Mesodermal cell (in vitro differentiated cells): ENCODE measurements around the gene ZNF32. TPM values are rescaled to one million over a fixed set of nuclear protein-coding genes. Genes with fewer than 3 reads are reported as not detected.

Experiments
- H3K27ac ChIP-seq: 2 replicates; pipeline ENCODE4 v1.7.0; 2013; ENCODE audit warnings: mild to moderate bottlenecking, low read depth, low read length, moderate library complexity; ENCODE audit not compliant: severe bottlenecking
- H3K36me3 ChIP-seq: 2 replicates; pipeline ENCODE4 v1.7.1; 2013; ENCODE audit warnings: mild to moderate bottlenecking, low read length, moderate library complexity; ENCODE audit not compliant: control insufficient read depth, insufficient read depth
- H3K4me1 ChIP-seq: one replicate; pipeline ENCODE4 v1.7.1; 2013; ENCODE audit warnings: mild to moderate bottlenecking, low read length; ENCODE audit not compliant: insufficient read depth, control insufficient read depth, poor library complexity, severe bottlenecking
- H3K4me3 ChIP-seq: 2 replicates; pipeline ENCODE4 v1.7.0; 2013; ENCODE audit warnings: low read length, control low read depth, mild to moderate bottlenecking; ENCODE audit not compliant: insufficient read depth, poor library complexity, severe bottlenecking; ENCODE audit errors: extremely low read depth
- H3K9me3 ChIP-seq: 2 replicates; pipeline ENCODE4 v1.7.1; 2013; ENCODE audit warnings: mild to moderate bottlenecking, low read length, moderate library complexity; ENCODE audit not compliant: control insufficient read depth
- WGBS, 2 experiments: methylation state at CpG; one replicate each; pipeline ENCODE4 v1.1.5; 2013; ENCODE audit warnings: missing lambda C conversion rate in 2 of 2; ENCODE audit not compliant: insufficient coverage in 2 of 2; 5-methylcytosine and 5-hydroxymethylcytosine counted together
- polyA plus RNA-seq, 2 experiments: library from polyadenylated mRNA; stranded (reverse); fragments of 50-300 nt; gene quantifications; one replicate each; pipeline ENCODE4 v1.2.3, GENCODE V29; 2013

The ZNF32 gene, protein sequence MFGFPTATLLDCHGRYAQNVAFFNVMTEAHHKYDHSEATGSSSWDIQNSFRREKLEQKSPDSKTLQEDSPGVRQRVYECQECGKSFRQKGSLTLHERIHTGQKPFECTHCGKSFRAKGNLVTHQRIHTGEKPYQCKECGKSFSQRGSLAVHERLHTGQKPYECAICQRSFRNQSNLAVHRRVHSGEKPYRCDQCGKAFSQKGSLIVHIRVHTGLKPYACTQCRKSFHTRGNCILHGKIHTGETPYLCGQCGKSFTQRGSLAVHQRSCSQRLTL
- polyA plus RNA-seq (2013, experiment 1 of 2): 31.7 TPM
- 29.9 TPM for polyA plus RNA-seq (2013, experiment 2 of 2)

DNA sequence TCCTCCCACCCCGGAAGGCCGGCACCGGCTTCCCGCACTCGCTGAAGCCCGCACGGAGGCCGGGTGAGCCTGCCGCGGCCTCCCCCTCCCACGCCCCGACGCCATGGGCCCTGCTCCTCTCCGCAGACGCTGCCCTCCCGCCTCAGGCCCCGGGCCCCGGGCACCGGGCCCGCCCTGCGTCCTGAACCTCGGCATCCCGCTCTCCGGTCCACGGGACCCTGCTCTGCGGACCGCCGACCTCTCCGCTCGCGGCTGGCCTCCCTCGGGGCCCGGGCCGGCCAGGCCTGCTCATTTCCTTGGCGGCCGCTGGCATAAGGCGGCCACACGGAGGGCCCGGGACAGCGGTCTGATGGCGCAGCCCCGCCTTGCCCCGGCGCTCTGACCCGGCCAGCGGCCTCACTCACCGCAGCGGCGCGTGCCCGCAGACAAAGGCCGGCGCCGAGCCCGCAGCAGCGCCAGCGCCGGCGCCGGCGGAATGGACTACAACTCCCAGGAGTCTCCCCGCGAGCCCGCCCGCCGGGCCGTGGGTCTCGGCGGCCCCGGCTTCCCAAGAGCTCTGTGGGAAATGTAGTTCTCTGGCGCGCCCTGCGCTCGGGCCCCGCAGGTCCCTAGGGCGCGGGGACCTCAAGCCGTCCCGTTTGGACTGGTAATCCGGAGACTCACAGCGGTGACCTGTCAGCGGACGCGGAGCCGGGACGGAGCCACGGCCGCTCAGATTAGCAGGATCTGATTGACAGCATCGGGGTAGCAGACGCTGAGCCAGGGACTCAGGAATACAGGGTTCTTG lies at the start of gene ZNF32:
ZNF32 (minus strand) TSS at position 484 of the 787 bp plus-strand sequence. CDS start 2,748 bp downstream, outside the sequence.
- Histone ChIP-seq H3K27ac (peak within 1 kb of the TSS; percentile 66), H3K4me3 (peak within 1 kb of the TSS; percentile 65), H3K9me3 (peaks cover 50% of the 10 kb centered on the region), H3K4me1 (no peaks in the 10 kb centered on the region), H3K36me3 (peaks cover 35% of the 10 kb centered on the region)
- WGBS, 2 experiments: 1% methylated on average over 70 to 83 of the region's 90 CpGs

GRCh38 chr10:43698156-43698555 lies 49.5 kb upstream of the ZNF32 start:
- no peak overlapping the region for H3K27ac ChIP-seq
- 87% methylated on average over 6 to 8 of the region's 9 CpGs for whole genome bisulfite sequencing, 2 experiments
- H3K9me3 ChIP-seq: no peaks in the 10 kb centered on the region
- H3K4me3 ChIP-seq: no peak overlapping the region
- H3K4me1 ChIP-seq: no peaks in the 10 kb centered on the region
- H3K36me3 ChIP-seq: no peaks in the 10 kb centered on the region

DNA sequence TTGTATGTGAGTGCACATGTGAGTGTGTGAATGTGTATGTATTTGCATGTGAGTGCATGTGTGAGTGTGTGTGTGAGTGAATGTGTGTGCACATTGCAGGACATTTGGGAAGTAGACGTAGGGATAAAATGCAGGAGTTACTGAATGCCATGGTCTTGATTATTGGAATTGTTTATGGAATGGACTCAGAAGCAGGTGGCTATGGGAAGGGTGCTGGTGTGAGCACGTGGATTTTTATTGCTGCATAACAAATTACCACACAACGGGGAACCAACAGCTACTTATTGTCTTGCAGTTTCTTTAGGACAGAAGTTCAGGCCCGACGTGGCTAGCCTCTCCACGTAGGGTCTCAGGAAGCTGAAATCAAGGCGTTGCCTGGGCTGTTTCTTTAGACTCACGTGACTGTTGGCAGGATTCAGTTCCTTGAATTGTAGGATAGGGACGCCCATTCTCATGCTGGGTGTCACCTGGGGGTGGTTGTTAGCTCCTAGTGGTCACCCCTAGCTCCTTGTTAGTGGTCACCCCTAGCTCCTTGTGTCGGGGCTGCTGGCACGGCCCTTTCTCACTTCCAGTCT lies 48.3 kb upstream of the ZNF32 start:
- Histone ChIP-seq H3K36me3 (no peaks in the 10 kb centered on the region), H3K9me3 (no peaks in the 10 kb centered on the region), H3K4me3 (no peak overlapping the region), H3K27ac (no peak overlapping the region), H3K4me1 (no peaks in the 10 kb centered on the region)
- 83% methylated on average over 9 to 11 of the region's 11 CpGs for WGBS, 2 experiments

DNA sequence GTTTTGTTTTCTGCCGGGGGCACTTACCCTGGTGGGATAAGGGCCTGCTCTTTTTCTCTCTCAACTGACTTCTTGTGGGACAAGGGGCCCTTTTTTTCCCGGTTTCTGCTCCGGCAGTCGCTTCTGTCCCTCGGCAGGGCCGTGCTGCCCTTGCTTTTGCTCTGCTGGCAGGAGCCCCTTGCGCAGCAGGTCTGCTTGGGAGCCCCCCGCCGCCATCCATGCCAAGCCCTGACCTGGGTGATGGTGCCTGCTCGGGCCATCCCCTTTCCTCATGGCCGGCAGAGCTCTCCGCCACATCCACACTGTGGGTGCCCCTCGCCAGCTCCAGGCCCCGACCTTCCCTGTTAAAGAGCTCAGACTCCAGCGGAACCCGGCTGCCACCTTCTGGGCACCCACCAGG lies 47.0 kb upstream of the ZNF32 start:
- H3K9me3 ChIP-seq: no peaks in the 10 kb centered on the region
- no peaks in the 10 kb centered on the region for H3K36me3 ChIP-seq
- H3K27ac ChIP-seq: no peak overlapping the region
- no peak overlapping the region for H3K4me3 ChIP-seq
- no peaks in the 10 kb centered on the region for H3K4me1 ChIP-seq
- WGBS, 2 experiments: 91 to 95% methylated on average over 15 of the region's 16 CpGs

- WGBS, 2 experiments: 84 to 97% methylated on average over 4 to 8 of the region's 8 CpGs
- no peak overlapping the region for H3K4me3 ChIP-seq
- H3K27ac ChIP-seq: no peak overlapping the region
- no peaks in the 10 kb centered on the region for H3K36me3 ChIP-seq
- H3K4me1 ChIP-seq: no peaks in the 10 kb centered on the region
- H3K9me3 ChIP-seq: no peaks in the 10 kb centered on the region
These were observed 46.6 kb upstream of the ZNF32 start for GRCh38 chr10:43695321-43695720.

- no peaks in the 10 kb centered on the region for H3K9me3 ChIP-seq
- no peaks in the 10 kb centered on the region for H3K4me1 ChIP-seq
- H3K27ac ChIP-seq: no peak overlapping the region
- no peak overlapping the region for H3K4me3 ChIP-seq
- whole genome bisulfite sequencing, 2 experiments: 86 to 89% methylated on average over 4 to 6 of the region's 7 CpGs
- H3K36me3 ChIP-seq: no peaks in the 10 kb centered on the region
These were observed 45.8 kb upstream of the ZNF32 start for GRCh38 chr10:43694526-43694925.

- H3K36me3 ChIP-seq: no peaks in the 10 kb centered on the region
- H3K4me3 ChIP-seq: no peak overlapping the region
- no peak overlapping the region for H3K27ac ChIP-seq
- no peaks in the 10 kb centered on the region for H3K4me1 ChIP-seq
- H3K9me3 ChIP-seq: no peaks in the 10 kb centered on the region
- WGBS, 2 experiments: 83 to 95% methylated on average over 3 of the region's 3 CpGs
These were observed 44.9 kb upstream of the ZNF32 start for GRCh38 chr10:43693602-43694001.

GRCh38 chr10:43692051-43692825 lies 43.6 kb upstream of the ZNF32 start:
- Histone ChIP-seq H3K27ac (no peak overlapping the region), H3K9me3 (no peaks in the 10 kb centered on the region), H3K4me3 (no peak overlapping the region), H3K4me1 (no peaks in the 10 kb centered on the region), H3K36me3 (no peaks in the 10 kb centered on the region)
- WGBS, 2 experiments: 88 to 92% methylated on average over 7 to 8 of the region's 10 CpGs

DNA sequence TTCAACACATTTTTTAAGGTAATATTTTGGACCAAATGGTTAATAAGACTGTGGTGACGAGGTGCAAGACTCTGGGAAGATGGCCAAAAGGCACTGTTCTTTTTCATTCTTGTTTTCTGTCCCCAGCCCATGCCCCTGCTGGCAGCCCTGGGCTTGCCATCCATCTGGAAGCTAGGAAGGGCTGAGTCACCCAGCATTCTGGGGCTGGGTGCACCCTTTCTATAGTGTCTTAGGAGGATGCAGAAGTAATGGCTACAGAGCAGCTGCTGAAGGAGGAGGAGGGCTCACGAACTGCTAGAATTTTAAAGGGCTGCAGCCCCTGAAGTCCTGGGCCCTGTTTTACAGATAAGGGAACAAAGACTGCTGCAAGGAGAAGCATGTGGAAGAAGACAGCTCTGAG lies 42.8 kb upstream of the ZNF32 start:
- no peaks in the 10 kb centered on the region for H3K36me3 ChIP-seq
- 100% methylated on average over 2 of the region's 2 CpGs for WGBS, 2 experiments
- no peak overlapping the region for H3K4me3 ChIP-seq
- H3K27ac ChIP-seq: no peak overlapping the region
- no peaks in the 10 kb centered on the region for H3K9me3 ChIP-seq
- no peaks in the 10 kb centered on the region for H3K4me1 ChIP-seq

DNA sequence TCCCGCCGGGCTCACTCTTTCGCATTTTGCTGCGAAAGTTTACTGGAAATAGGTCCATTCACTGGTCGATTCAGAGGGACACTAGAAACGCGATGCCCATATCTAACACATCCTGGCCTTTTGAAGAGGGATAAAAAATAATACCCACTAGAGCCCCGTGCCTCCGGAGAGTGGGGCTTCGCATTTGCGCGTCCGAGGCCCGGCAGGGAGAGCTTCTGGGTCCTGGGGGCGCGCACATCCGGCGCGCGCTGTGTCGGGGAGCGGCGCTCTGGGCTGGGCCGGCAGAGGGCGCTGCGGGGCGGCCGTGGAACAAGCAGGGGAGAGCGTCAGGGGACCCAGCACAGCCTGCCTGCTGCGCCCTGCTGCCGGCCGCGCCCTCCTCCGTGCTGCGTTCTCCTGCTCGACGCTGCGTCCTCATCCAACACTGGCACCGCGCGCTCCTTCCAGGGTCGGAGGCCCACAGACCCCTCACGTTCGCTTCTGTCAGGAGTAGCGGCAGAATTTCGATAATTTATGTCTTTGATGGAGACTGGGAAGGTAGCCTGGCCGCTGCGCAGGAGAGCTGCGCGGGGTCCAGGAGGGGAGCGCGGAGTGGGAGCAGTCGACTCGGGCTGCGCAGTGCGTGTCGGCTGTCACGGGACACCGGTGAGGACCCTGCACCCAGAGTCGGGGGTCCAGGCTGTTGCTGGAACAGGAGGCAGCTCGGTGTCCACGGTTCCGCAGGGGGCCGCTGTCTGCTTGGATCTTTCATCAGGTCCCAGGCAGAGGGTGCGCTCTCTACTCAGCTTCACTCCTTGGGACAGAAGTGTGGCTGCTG lies 41.5 kb upstream of the ZNF32 start:
- WGBS, 2 experiments: 1 to 2% methylated on average over 50 to 52 of the region's 65 CpGs

More for the DNA sequence above, 41.5 kb upstream of the ZNF32 start:
- Histone ChIP-seq H3K4me1 (no peaks in the 10 kb centered on the region), H3K27ac (no peak overlapping the region), H3K36me3 (no peaks in the 10 kb centered on the region), H3K4me3 (peak overlapping the region; percentile 44), H3K9me3 (no peaks in the 10 kb centered on the region)
